Right lobe of liver (tissue), 6 donors: Measurements from ENCODE around the gene TMEM121. TPM values are rescaled to one million over a fixed set of nuclear protein-coding genes. Genes with fewer than 3 reads are reported as not detected.
A peak's percentile ranks its signal among the peaks of the same experiment; 100 is the strongest.

Experiments
- ATAC-seq, 4 donors: fragments of 200-7000 bp; cut with Tn5 transposase; one replicate each; pipeline ENCODE4 v1.9.1; 2020; ENCODE audit warnings: mild to moderate bottlenecking in 4 of 4, moderate library complexity in 4 of 4
- DNase-seq, 3 donors: peaks; one replicate each; pipeline ENCODE4 v3.0.0-alpha.2; 2020
- H3K27ac ChIP-seq, 3 donors: fragments of 200-600 bp; one replicate each; pipeline ENCODE4 v1.8.0; 2022
- H3K27me3 ChIP-seq, 2 donors: fragments of 200-600 bp; one replicate each; pipeline ENCODE4 v1.8.0; 2022
- H3K36me3 ChIP-seq, 4 donors: fragments of 200-600 bp; sonication (generic) in 1 of 4; one replicate each; pipeline versions ENCODE4 v1.5.1 to v1.8.0; 2017 to 2022; ENCODE audit warnings: control low read depth in 1 of 4
- H3K4me1 ChIP-seq, 4 donors: fragments of 200-600 bp; sonication (generic) in 1 of 4; one replicate each; pipeline versions ENCODE4 v1.5.1 to v1.8.0; 2017 to 2022; ENCODE audit warnings: control low read depth in 1 of 4
- H3K4me3 ChIP-seq, 3 donors: fragments of 200-600 bp; one replicate each; pipeline ENCODE4 v1.8.0; 2022
- H3K9me3 ChIP-seq, 4 donors: fragments of 200-600 bp; sonication (generic) in 1 of 4; one replicate each; pipeline versions ENCODE4 v1.5.1 to v1.8.0; 2017 to 2022; ENCODE audit warnings: control low read depth in 1 of 4
- POLR2A ChIP-seq: fragments of 450-650 bp; IDR thresholded peaks from one replicate; pipeline ENCODE4 v1.6.1; 2017; ENCODE audit warnings: antibody characterized with exemption, mild to moderate bottlenecking
- whole genome bisulfite sequencing: methylation state at CpG from one replicate; pipeline ENCODE4 v1.1.6; 2018; ENCODE audit warnings: low coverage, low lambda C conversion rate; ENCODE audit not compliant: insufficient coverage; ENCODE audit errors: missing lambda C conversion rate; 5-methylcytosine and 5-hydroxymethylcytosine counted together
- intact Hi-C, 2 donors: fragments of 100-400 bp; cut with DNase I; formaldehyde crosslinking; loops; one replicate each; pipeline versions ENCODE4 v1.11.2 to v1.14.1; 2022
- total RNA-seq, 6 experiments: library from RNA; depleted of rRNA in 2 of 6; stranded (reverse); fragments of >200 nt in 2 of 6; fragmentation: NEBNext Ultra II Directional in 3 of 6; extraction: Animal tissue kit (Norgen Biotek cat#: 25700) in 3 of 6; gene quantifications; one replicate each; pipeline versions ENCODE4 v1.1.0 to v1.2.4, GENCODE V29; 2016 to 2023
- TF ChIP-seq, protein P1 (sequence below), 4 donors: fragments of 200-600 bp in 3 of 4; fragments of 450-650 bp in 1 of 4; IDR thresholded peaks; one replicate each; pipeline versions ENCODE4 v1.5.1 to v1.8.0; 2016 to 2022; ENCODE audit warnings: antibody characterized with exemption in 4 of 4, mild to moderate bottlenecking in 2 of 4
- donor health status: DM: no; HTN: yes; CAD: no.
- donor health status: DM: no; HTN: no; CAD: no.
- donor health status: DM: no; HTN: no; CAD: no.
- donor health status: DM: no; HTN: yes; CAD: no.
- donor health status: DM: no; HTN: yes; CAD: no.

TMEM121 gene
- total RNA-seq, 6 experiments from 2014 or later = 0.74 to 3.2 (median 2.2) TPM

- Histone ChIP-seq H3K9me3 (no peaks in the 10 kb centered on the region), H3K4me3 (peak overlapping the region; percentile 53 to 62 (median 58)), H3K27ac (peak overlapping the region; percentile 68 to 91 (median 83)), H3K27me3 (no peaks in the 10 kb centered on the region), H3K36me3 (no peaks in the 10 kb centered on the region), H3K4me1 (peaks cover 0 to 33% (median 11%) of the 10 kb centered on the region in 4 donors)
- no CpG with 5 or more reads among the region's 33 CpGs for WGBS
- TF ChIP-seq POLR2A = no peak
- TF ChIP-seq, protein P1, sequence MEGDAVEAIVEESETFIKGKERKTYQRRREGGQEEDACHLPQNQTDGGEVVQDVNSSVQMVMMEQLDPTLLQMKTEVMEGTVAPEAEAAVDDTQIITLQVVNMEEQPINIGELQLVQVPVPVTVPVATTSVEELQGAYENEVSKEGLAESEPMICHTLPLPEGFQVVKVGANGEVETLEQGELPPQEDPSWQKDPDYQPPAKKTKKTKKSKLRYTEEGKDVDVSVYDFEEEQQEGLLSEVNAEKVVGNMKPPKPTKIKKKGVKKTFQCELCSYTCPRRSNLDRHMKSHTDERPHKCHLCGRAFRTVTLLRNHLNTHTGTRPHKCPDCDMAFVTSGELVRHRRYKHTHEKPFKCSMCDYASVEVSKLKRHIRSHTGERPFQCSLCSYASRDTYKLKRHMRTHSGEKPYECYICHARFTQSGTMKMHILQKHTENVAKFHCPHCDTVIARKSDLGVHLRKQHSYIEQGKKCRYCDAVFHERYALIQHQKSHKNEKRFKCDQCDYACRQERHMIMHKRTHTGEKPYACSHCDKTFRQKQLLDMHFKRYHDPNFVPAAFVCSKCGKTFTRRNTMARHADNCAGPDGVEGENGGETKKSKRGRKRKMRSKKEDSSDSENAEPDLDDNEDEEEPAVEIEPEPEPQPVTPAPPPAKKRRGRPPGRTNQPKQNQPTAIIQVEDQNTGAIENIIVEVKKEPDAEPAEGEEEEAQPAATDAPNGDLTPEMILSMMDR (IDR thresholded peaks at IDR 0.05) = no peak
- ATAC-seq (peak in 1 of 4 donors; percentile 0), DNase-seq (peak in 2 of 3 donors; percentile 61 to 78)
- intact Hi-C loops = no loop called here
Observed at GRCh38 chr14:105490267-105490571, 36.2 kb upstream of the TMEM121 start.

GRCh38 chr14:105490572-105491365 is 35.6 kb upstream of the TMEM121 start, which contains the start of gene TEDC1:
Gene TEDC1, plus strand, starts transcription at chr14:105491246. Its CDS starts 130 bp downstream, at chr14:105491376.
- H3K36me3 ChIP-seq = no peaks in the 10 kb centered on the region
- intact Hi-C loops = no loop called here
- peak within 1 kb of the TSS; percentile 55 to 79 (median 71) for H3K4me3 ChIP-seq
- DNase-seq (peak; percentile 99 to 100 (median 100)), ATAC-seq (peak; percentile 76 to 87 (median 78))
- H3K27me3 ChIP-seq = no peaks in the 10 kb centered on the region
- WGBS = 0% methylated on average over 14 of the region's 94 CpGs
- TF ChIP-seq POLR2A = peak; percentile 61
- TF ChIP-seq, protein P1 (IDR thresholded peaks at IDR 0.05) = peak; percentile 71 to 97 (median 86)
- no peaks in the 10 kb centered on the region for H3K9me3 ChIP-seq
- peaks cover 0 to 34% (median 12%) of the 10 kb centered on the region in 4 donors for H3K4me1 ChIP-seq
- peak within 1 kb of the TSS; percentile 68 to 91 (median 83) for H3K27ac ChIP-seq

GRCh38 chr14:105491366-105491973 is 34.9 kb upstream of the TMEM121 start:
- WGBS = 14% methylated on average over 2 of the region's 53 CpGs
- Histone ChIP-seq H3K9me3 (no peaks in the 10 kb centered on the region), H3K36me3 (no peaks in the 10 kb centered on the region), H3K4me3 (peak overlapping the region; percentile 55 to 79 (median 71)), H3K4me1 (peaks cover 0 to 37% (median 15%) of the 10 kb centered on the region in 4 donors), H3K27ac (peak overlapping the region; percentile 9 to 86 (median 76)), H3K27me3 (no peaks in the 10 kb centered on the region)
- DNase-seq = peak; percentile 78 to 86 (median 85)
- peak; percentile 13 for TF ChIP-seq POLR2A
- TF ChIP-seq, protein P1 (IDR thresholded peaks at IDR 0.05) = no peak
- intact Hi-C loops = no loop called here
- ATAC-seq = peak; percentile 1 to 10 (median 4)

- peak; percentile 89 to 98 (median 96) for DNase-seq
- TF ChIP-seq POLR2A = no peak
- TF ChIP-seq, protein P1 (IDR thresholded peaks at IDR 0.05) = no peak
- peak; percentile 25 to 32 (median 28) for ATAC-seq
- H3K4me3 ChIP-seq = no peak overlapping the region
- H3K27ac ChIP-seq = peak overlapping the region in 2 of 3 donors; percentile 31 to 86
- no CpG with 5 or more reads among the region's 24 CpGs for WGBS
- intact Hi-C loops = no loop called here
- no peaks in the 10 kb centered on the region for H3K27me3 ChIP-seq
- peaks cover 0 to 45% (median 18%) of the 10 kb centered on the region in 4 donors for H3K4me1 ChIP-seq
- no peaks in the 10 kb centered on the region for H3K36me3 ChIP-seq
- H3K9me3 ChIP-seq = no peaks in the 10 kb centered on the region
Observed at GRCh38 chr14:105492031-105492970, 34.1 kb upstream of the TMEM121 start.
